TTC549 (cell line): ENCODE results near the gene PLEKHH2.

ENCODE experiments used
- FAIRE-seq: peaks from 2 replicates; lab custom pipeline; 2012; peaks lifted over from hg19 to GRCh38; lab: Jason Lieb, UNC

The PLEKHH2 gene

GRCh38 chr2:43812947-43813346 is 175.9 kb downstream of the PLEKHH2 start:
- no peak for FAIRE-seq

GRCh38 chr2:43814711-43815110 is 177.7 kb downstream of the PLEKHH2 start:
- peak; percentile 71 for FAIRE-seq
